Measurements from ENCODE around the gene TAPT1.

DNA sequence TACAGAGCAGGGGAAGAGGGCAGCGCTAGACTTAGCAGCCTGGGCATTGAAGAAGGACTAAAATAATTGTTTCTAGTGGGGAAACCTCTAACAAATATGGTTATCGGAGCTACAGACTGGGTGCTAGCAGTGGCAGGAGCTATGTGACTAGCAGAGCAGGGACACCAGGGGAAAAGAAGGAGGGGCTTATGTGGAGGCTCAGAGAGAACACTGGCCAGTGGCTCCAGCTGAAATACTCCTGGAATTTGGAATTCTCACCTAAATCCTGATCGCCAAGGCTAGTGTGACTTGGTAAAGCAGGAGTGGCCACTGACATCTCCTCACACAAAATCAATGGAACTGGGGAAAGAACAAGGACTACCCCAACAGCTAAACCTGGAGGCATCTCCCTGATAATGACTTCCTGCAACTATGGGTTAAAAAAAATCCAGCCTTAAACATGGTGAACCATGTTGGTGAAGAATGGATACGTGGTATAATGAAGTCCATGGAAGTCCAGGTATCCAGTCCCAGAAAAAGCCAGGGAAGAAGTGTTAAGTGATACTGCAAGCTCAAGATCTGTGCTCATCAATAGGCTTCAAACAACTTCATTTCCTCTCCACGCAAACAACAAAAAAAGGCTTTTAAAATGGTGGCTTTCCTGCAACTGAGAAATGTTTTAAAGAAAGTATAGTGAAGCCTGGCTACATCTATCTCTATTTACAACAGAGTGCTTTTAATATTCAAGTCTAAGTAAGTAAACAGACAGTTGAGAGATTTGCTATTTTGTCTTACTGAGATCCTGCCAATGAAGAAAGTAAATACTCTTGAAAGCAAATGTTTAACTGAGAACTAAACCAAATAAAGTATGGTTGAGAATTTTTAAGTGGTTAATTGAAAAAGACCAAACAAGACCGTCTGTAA lies 1.8 kb downstream of the TAPT1 start:
- TF ChIP-seq, protein P1, sequence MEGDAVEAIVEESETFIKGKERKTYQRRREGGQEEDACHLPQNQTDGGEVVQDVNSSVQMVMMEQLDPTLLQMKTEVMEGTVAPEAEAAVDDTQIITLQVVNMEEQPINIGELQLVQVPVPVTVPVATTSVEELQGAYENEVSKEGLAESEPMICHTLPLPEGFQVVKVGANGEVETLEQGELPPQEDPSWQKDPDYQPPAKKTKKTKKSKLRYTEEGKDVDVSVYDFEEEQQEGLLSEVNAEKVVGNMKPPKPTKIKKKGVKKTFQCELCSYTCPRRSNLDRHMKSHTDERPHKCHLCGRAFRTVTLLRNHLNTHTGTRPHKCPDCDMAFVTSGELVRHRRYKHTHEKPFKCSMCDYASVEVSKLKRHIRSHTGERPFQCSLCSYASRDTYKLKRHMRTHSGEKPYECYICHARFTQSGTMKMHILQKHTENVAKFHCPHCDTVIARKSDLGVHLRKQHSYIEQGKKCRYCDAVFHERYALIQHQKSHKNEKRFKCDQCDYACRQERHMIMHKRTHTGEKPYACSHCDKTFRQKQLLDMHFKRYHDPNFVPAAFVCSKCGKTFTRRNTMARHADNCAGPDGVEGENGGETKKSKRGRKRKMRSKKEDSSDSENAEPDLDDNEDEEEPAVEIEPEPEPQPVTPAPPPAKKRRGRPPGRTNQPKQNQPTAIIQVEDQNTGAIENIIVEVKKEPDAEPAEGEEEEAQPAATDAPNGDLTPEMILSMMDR (IDR thresholded peaks at IDR 0.05), result no peak
- no peak for TF ChIP-seq POLR2A (IDR thresholded peaks at IDR 0.05)
